Brain microvascular endothelial cell (primary cell): ENCODE measurements around the gene CHIA.

Source experiments
- DNase-seq: peaks from one replicate; pipeline ENCODE4 v3.0.0-alpha.2; 2020
- H3K27ac ChIP-seq: fragments of 250-450 bp; sonication (Bioruptor Pico); 2 replicates; pipeline ENCODE4 v1.5.1; 2020; ENCODE audit warnings: mild to moderate bottlenecking, moderate library complexity
- H3K27me3 ChIP-seq: fragments of 250-450 bp; sonication (Bioruptor Pico); replicated peaks from 2 replicates; pipeline ENCODE4 v1.5.1; 2020; ENCODE audit warnings: mild to moderate bottlenecking
- H3K36me3 ChIP-seq: fragments of 250-450 bp; sonication (Bioruptor Pico); replicated peaks from 2 replicates; pipeline ENCODE4 v1.5.1; 2020; ENCODE audit warnings: mild to moderate bottlenecking
- H3K4me3 ChIP-seq: 2 replicates; pipeline ENCODE4 v1.5.1; 2011; ENCODE audit warnings: low read depth, mild to moderate bottlenecking, control low read depth, low read length, moderate library complexity
- in situ Hi-C: cut with HindIII; loops from 2 replicates; pipeline ENCODE4 v1.10.0; 2017; ENCODE audit warnings: low sequenced_read_pairs, low pct_ligation_motif_present
- TF ChIP-seq, protein P1 (sequence below): IDR thresholded peaks from 2 replicates; pipeline ENCODE4 v1.5.1; 2011; ENCODE audit warnings: low read depth, mild to moderate bottlenecking, moderate library complexity, low read length, control low read depth, inconsistent platforms; ENCODE audit errors: missing control alignments

CHIA gene

DNA sequence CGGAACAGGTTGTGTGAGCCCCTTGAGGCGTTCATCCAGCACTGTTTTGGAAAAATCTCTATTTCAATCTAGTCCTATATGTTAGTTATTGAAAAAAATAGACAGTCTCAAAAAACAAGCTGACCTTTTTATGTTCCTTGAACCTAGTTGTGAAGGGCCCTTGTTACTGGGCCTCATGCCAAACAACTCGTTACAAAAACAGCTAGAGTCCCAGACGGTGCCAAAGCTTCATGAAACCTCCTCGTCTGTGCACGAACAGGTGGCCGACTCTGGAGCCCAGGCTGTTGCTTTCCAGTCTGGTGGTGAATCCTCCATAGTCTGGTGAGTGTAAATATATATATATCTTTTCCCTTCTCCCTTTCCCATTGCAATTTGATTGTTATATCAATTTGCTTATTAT lies at the start of gene CHIA:
TSS of gene CHIA (plus strand) at position 222 of the 400 bp plus-strand sequence. CDS start 19,617 bp downstream, outside the sequence.
- TF ChIP-seq, protein P1, sequence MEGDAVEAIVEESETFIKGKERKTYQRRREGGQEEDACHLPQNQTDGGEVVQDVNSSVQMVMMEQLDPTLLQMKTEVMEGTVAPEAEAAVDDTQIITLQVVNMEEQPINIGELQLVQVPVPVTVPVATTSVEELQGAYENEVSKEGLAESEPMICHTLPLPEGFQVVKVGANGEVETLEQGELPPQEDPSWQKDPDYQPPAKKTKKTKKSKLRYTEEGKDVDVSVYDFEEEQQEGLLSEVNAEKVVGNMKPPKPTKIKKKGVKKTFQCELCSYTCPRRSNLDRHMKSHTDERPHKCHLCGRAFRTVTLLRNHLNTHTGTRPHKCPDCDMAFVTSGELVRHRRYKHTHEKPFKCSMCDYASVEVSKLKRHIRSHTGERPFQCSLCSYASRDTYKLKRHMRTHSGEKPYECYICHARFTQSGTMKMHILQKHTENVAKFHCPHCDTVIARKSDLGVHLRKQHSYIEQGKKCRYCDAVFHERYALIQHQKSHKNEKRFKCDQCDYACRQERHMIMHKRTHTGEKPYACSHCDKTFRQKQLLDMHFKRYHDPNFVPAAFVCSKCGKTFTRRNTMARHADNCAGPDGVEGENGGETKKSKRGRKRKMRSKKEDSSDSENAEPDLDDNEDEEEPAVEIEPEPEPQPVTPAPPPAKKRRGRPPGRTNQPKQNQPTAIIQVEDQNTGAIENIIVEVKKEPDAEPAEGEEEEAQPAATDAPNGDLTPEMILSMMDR = no peak
- DNase-seq = no peak
- in situ Hi-C loops = no loop called here
- no peak within 1 kb of the TSS for H3K4me3 ChIP-seq
- no peak within 1 kb of the TSS for H3K27ac ChIP-seq
- H3K36me3 ChIP-seq = no peaks in the 10 kb centered on the region
- no peaks in the 10 kb centered on the region for H3K27me3 ChIP-seq

DNA sequence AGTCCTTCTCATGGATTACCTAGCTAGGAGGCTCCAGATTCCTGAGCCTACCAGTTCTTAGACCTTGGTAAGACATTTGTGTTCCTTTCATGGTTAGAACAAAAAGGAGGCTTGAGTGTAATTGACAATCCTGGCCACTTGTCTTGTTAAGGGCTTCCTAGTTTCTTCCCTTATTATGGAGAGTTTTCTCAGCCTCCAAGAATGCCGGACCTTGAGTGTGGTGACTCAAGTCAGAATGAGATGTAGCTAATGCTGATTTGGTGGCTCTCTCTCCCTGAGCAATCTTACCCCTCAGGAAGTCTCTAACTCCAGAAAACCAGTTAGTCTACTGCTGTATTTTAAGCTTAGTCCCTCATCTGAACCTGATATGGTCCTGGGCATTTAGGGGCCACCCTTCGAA lies 48.9 kb upstream of the CHIA start:
- TF ChIP-seq, protein P1 = no peak
- H3K36me3 ChIP-seq = no peaks in the 10 kb centered on the region
- no peak overlapping the region for H3K27ac ChIP-seq
- no peak overlapping the region for H3K4me3 ChIP-seq
- DNase-seq = no peak
- no peaks in the 10 kb centered on the region for H3K27me3 ChIP-seq
- in situ Hi-C loops = no loop called here

DNA sequence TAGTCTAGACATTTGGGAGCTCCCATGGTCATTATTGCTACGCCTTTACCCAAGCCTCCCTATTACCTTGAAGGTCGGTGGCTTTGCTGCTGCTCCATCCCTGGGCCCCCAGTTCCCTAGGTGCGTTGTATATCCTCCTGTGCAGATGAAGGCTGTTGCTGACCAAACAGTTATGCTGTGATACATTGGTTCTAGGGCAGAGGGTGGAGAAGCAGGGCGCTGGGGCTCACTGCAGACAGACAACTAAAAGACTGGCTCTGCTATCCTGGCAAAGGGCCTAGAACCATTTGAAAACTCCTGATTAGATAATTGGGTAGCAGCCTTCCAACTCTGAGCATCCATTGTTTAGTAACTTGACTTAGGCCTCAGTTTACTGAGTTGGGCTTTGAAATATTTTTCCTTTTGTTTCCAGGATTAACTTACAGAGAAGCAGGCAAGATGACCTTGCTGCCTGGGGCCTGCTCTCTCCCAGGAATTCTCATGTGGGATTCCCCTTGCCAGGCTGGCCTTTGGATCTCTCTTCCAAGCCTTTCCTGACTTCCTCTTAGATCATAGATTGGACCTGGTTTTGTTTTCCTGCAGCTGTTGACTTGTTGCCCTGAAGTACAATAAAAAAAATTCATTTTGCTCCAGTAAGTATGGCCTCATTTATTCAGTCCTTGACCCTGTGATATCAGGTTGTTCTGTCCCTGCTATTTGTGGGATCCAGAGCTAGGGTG lies 47.7 kb upstream of the CHIA start:
- TF ChIP-seq, protein P1 = no peak
- Histone ChIP-seq H3K4me3 (no peak overlapping the region), H3K27me3 (no peaks in the 10 kb centered on the region), H3K27ac (no peak overlapping the region), H3K36me3 (no peaks in the 10 kb centered on the region)
- in situ Hi-C loops = no loop called here
- DNase-seq = no peak

DNA sequence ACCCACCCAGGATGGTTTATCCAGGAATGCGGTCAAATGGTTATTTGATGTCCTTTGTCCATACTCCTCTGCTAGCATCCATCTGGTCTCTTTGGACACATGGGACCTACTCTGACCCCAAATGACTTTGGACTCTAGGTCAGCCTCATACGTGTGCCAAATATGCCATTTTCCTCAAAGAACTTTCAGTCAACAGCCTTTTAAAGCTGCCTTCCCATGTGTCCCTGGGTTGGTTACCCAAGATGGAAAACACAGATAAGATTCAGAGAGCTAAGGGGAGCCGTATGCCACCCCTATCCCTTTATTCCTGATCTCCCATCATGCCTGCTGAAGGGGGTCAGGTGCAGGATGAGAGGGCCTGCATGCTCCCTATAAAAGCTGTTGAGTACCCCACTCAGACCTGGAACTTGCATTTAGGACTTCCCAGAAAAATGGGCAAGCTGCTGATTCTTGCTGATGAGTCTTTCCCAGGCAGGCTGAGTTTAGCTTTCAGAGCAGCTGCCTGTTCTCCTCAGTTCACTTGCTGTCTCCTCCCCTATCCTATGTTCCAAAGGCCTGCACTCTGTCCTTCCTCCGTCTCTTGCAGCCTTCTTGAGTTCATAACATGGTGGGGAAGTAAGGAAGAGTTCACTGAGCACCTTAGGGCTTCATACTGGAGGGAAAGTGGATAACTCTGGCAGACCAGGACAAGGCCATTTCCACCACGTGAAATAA lies 43.4 kb upstream of the CHIA start:
- Histone ChIP-seq H3K4me3 (no peak overlapping the region), H3K27ac (no peak overlapping the region), H3K27me3 (no peaks in the 10 kb centered on the region), H3K36me3 (no peaks in the 10 kb centered on the region)
- TF ChIP-seq, protein P1 = no peak
- DNase-seq = no peak
- in situ Hi-C loops = no loop called here

GRCh38 chr1:111249960-111250359 lies 40.7 kb upstream of the CHIA start:
- H3K27ac ChIP-seq = no peak overlapping the region
- no peaks in the 10 kb centered on the region for H3K36me3 ChIP-seq
- in situ Hi-C loops = no loop called here
- no peak overlapping the region for H3K4me3 ChIP-seq
- TF ChIP-seq, protein P1 = no peak
- H3K27me3 ChIP-seq = no peaks in the 10 kb centered on the region
- no peak for DNase-seq

GRCh38 chr1:111251570-111251969 lies 39.1 kb upstream of the CHIA start:
- Histone ChIP-seq H3K27me3 (no peaks in the 10 kb centered on the region), H3K27ac (no peak overlapping the region), H3K4me3 (no peak overlapping the region), H3K36me3 (no peaks in the 10 kb centered on the region)
- in situ Hi-C loops = no loop called here
- no peak for DNase-seq
- TF ChIP-seq, protein P1 = no peak
